ENCODE measurements around the gene KRTAP19-5.
"Not testable (repeated sequence)": the region's sequence is repeated elsewhere in the genome, so short reads cannot be mapped to it uniquely, and the experiment has no call there.

Gene KRTAP19-5

DNA sequence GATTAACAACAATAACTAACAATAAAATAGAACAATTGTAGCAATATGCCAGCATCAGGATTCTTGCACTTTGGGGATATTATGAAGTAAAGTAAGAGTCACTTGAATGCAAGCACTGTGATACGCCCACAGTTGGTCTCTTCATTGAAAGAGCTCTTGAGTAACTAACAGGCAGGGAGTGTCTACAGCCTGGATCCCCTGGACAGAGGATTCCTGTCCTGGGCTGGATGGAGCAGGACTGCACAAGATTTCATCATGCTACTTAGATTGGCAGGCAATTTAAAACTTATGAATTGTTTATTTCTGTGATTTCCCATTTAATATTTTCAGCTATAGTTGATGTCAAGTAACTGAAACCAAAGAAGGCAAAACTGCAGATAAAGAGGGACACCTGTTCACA, 13.7 kb upstream of the KRTAP19-5 start:
- POLR2A ChIA-PET, result no interaction called here
- Histone ChIP-seq H3K27ac (ENCODE audit: extremely low read depth, low read depth, low read length) (no peak overlapping the region), H3K36me3 (ENCODE audit: control insufficient read depth in 2 of 2, insufficient read depth in 1 of 2, low read length in 2 of 2) (no peaks in the 10 kb centered on the region), H3K9me3 (ENCODE audit: control insufficient read depth, insufficient read depth, low read depth, low read length) (no peaks in the 10 kb centered on the region; the same call in 1 of the 2 replicates), H3K4me1 (ENCODE audit: control insufficient read depth, insufficient read depth, low read length) (no peaks in the 10 kb centered on the region), H3K4me3 (ENCODE audit: low read depth, low read length) (no peak overlapping the region)
- CTCF ChIA-PET, result interaction anchor here (0.8 kb wide), 1 partner anchor 10 kb away, joined by 3 read pairs; no protein-coding TSS in a partner anchor
- TF ChIP-seq, protein P1, sequence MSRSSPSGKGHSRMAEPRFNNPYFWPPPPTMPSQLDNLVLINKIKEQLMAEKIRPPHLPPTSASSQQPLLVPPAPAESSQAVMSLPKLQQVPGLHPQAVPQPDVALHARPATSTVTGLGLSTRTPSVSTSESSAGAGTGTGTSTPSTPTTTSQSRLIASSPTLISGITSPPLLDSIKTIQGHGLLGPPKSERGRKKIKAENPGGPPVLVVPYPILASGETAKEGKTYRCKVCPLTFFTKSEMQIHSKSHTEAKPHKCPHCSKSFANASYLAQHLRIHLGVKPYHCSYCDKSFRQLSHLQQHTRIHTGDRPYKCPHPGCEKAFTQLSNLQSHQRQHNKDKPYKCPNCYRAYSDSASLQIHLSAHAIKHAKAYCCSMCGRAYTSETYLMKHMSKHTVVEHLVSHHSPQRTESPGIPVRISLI (tag by site-specific recombination; IDR thresholded peaks at IDR 0.05), result no peak

DNA sequence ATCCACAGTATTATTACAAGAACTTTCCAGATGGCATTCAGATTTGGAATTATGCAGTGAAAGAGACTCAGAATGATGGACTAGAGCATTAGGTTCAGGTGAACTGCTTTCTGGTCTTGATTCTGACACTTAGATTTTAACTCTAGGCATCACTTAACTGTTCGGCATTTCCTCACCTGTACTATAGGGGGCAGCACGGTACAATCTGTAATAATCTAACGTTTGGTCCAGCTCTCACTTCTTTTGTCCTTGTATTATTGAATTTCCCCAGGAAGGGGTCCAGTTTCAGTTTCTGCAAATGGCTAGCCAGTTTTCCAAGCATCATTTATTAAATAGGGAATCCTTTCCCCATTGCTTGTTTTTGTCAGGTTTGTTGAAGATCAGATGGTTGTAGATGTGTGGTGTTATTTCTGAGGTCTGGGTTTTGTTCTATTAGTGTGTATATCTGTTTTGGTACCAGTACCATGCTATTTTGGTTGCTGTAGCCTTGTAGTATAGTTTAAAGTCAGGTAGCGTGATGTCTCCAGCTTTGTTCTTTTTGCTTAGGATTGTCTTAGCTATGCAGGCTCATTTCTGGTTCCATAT, 3.8 kb upstream of the KRTAP19-5 start:
- POLR2A ChIA-PET; H3K4me1 ChIP-seq (ENCODE audit: control insufficient read depth, insufficient read depth, low read length); H3K4me3 ChIP-seq (ENCODE audit: low read depth, low read length); H3K27ac ChIP-seq (ENCODE audit: extremely low read depth, low read depth, low read length); H3K9me3 ChIP-seq (ENCODE audit: control insufficient read depth, insufficient read depth, low read depth, low read length); H3K36me3 ChIP-seq (ENCODE audit: control insufficient read depth in 2 of 2, insufficient read depth in 1 of 2, low read length in 2 of 2): not testable (repeated sequence)
- CTCF ChIA-PET, result interaction anchor here (0.5 to 2.3 kb wide), 22 partner anchors 8 to 582 kb away, joined by 3 to 12 read pairs (median 3); partner anchors contain the start of gene KRTAP19-4

DNA sequence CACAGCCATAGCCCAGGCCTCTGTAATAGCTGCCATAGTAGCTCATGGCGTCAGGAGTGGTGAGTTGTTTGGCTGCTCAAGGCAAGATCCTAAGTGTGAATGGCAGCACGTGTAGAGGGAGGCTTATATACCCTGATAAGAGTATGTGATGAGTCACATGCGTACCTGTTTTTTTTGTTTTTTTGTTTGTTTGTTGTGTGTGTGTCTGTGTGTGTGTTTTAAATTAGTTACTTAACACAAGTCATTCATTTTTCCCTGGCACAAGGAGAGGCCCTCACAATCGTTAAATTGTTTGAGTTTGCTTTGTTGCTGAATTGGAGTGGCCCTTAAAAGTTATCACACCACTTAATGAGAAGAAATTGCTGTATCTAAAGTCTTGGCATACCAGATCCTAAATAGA, 4.9 kb downstream of the KRTAP19-5 start, which contains the start of gene KRTAP19-4:
Gene KRTAP19-4 (minus strand): TSS at position 101 of the 400 bp plus-strand sequence. CDS start 55 bp downstream, at position 46.
- TF ChIP-seq ZNF202 (tag by site-specific recombination; IDR thresholded peaks at IDR 0.05; ENCODE audit: borderline replicate concordance) (no peak), SCRT2 (tag by site-specific recombination; IDR thresholded peaks at IDR 0.05) (no peak), GLIS1 (tag by site-specific recombination; IDR thresholded peaks at IDR 0.05) (no peak), OVOL3 (tag by site-specific recombination; IDR thresholded peaks at IDR 0.05) (no peak), ZXDB (tag by site-specific recombination; IDR thresholded peaks at IDR 0.05) (no peak), IKZF3 (tag by site-specific recombination; IDR thresholded peaks at IDR 0.05) (no peak)
- Histone ChIP-seq H3K27ac (ENCODE audit: extremely low read depth, low read depth, low read length) (no peak within 1 kb of the TSS), H3K4me3 (ENCODE audit: low read depth, low read length) (no peak within 1 kb of the TSS), H3K9me3 (ENCODE audit: control insufficient read depth, insufficient read depth, low read depth, low read length) (no peaks in the 10 kb centered on the region), H3K36me3 (ENCODE audit: control insufficient read depth in 2 of 2, insufficient read depth in 1 of 2, low read length in 2 of 2) (no peaks in the 10 kb centered on the region), H3K4me1 (ENCODE audit: control insufficient read depth, insufficient read depth, low read length) (no peaks in the 10 kb centered on the region)
- POLR2A ChIA-PET, result no interaction called here
- CTCF ChIA-PET, result interaction anchor here (1.0 to 2.3 kb wide), 2 partner anchors 10 to 12 kb away, joined by 3 to 12 read pairs; no protein-coding TSS in a partner anchor

DNA sequence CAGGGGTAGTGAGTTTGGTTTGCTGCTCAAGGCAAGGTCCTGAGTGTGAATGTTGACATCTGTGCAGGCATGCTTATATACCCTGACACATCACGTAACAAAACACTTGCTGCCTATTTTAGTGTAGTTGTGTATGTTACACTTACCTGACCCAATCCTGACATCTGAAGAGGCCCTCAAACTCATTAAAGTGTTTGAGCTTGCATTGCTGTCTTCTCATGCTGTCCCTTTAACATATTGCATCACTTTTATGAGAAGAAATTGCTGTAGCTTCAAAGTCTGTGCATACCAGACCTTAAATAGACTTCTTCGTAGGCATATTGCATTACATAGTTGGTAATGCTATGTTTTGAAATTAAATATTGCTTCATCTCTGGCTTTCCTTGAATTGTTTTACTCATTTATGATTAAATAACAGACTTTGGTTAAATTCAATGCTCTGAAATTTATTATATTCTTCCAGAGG, 9.9 kb downstream of the KRTAP19-5 start, which contains the start of gene KRTAP19-3:
Gene KRTAP19-3 (minus strand): TSS at position 51 of the 466 bp plus-strand sequence. CDS start 56 bp downstream, outside the sequence.
- CTCF ChIA-PET, result interaction anchor here (0.6 to 0.7 kb wide), 2 partner anchors 28 to 599 kb away, joined by 4 read pairs; no protein-coding TSS in a partner anchor
- H3K27ac ChIP-seq (ENCODE audit: extremely low read depth, low read depth, low read length), result no peak within 1 kb of the TSS
- H3K9me3 ChIP-seq (ENCODE audit: control insufficient read depth, insufficient read depth, low read depth, low read length), result no peaks in the 10 kb centered on the region
- no peak within 1 kb of the TSS for H3K4me3 ChIP-seq (ENCODE audit: low read depth, low read length)
- TF ChIP-seq MEIS1 (CRISPR knock-in tag; IDR thresholded peaks at IDR 0.05; ENCODE audit: borderline replicate concordance) (no peak), ZNF473 (tag by site-specific recombination; IDR thresholded peaks at IDR 0.05) (no peak)
- TF ChIP-seq, protein P2, sequence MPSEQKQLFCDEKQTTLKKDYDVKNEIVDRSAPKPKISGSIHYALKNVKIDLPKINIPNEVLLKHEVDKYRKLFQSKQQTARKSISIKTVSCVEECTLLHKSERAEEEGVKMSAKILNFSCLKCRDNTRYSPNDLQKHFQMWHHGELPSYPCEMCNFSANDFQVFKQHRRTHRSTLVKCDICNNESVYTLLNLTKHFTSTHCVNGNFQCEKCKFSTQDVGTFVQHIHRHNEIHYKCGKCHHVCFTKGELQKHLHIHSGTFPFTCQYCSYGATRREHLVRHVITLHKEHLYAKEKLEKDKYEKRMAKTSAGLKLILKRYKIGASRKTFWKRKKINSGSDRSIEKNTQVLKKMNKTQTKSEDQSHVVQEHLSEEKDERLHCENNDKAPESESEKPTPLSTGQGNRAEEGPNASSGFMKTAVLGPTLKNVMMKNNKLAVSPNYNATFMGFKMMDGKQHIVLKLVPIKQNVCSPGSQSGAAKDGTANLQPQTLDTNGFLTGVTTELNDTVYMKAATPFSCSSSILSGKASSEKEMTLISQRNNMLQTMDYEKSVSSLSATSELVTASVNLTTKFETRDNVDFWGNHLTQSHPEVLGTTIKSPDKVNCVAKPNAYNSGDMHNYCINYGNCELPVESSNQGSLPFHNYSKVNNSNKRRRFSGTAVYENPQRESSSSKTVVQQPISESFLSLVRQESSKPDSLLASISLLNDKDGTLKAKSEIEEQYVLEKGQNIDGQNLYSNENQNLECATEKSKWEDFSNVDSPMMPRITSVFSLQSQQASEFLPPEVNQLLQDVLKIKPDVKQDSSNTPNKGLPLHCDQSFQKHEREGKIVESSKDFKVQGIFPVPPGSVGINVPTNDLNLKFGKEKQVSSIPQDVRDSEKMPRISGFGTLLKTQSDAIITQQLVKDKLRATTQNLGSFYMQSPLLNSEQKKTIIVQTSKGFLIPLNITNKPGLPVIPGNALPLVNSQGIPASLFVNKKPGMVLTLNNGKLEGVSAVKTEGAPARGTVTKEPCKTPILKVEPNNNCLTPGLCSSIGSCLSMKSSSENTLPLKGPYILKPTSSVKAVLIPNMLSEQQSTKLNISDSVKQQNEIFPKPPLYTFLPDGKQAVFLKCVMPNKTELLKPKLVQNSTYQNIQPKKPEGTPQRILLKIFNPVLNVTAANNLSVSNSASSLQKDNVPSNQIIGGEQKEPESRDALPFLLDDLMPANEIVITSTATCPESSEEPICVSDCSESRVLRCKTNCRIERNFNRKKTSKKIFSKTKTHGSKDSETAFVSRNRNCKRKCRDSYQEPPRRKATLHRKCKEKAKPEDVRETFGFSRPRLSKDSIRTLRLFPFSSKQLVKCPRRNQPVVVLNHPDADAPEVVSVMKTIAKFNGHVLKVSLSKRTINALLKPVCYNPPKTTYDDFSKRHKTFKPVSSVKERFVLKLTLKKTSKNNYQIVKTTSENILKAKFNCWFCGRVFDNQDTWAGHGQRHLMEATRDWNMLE (tag by site-specific recombination; conservative IDR thresholded peaks at IDR 0.05; ENCODE audit: low read depth), result no peak
- POLR2A ChIA-PET, result interaction anchor here (0.7 kb wide), 1 partner anchor 1067 kb away, joined by 3 read pairs; no protein-coding TSS in a partner anchor
- H3K4me1 ChIP-seq (ENCODE audit: control insufficient read depth, insufficient read depth, low read length), result no peaks in the 10 kb centered on the region
- no peaks in the 10 kb centered on the region for H3K36me3 ChIP-seq (ENCODE audit: control insufficient read depth in 2 of 2, insufficient read depth in 1 of 2, low read length in 2 of 2)

Measured in HEK293 (cell line).